ENCODE measurements around the gene RASL10B. TPM values are rescaled to one million over a fixed set of nuclear protein-coding genes. Genes with fewer than 3 reads are reported as not detected.

RASL10B gene
- total and polyA plus RNA-seq, 7 donors = 0.60 to 5.5 (median 3.6) TPM; not detected in 1

DNA sequence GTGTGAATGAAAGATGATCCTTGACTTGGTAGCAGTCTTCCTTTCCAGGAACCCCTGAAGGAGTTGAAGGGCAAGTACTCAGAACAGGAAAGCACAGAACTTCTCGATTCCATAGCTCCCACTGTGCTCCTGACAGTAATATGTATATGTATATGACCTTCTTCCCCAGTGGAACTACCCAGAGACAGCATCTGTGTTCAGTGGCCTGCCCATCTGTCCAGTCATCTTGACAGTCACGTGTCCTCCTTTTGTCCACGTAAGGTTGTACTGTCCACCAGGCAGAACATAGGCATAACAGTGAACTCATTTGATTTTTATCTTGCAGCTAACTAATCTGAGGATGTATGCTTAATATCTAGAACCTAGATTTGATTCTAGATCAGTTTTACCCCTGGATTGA is 37.8 kb upstream of the RASL10B start:
- intact Hi-C loops (cut with DNase I) = no loop called here
- Histone ChIP-seq H3K27ac (no peak overlapping the region), H3K9me3 (no peaks in the 10 kb centered on the region), H3K27me3 (no peaks in the 10 kb centered on the region), H3K36me3 (peaks cover 5 to 63% (median 24%) of the 10 kb centered on the region in 4 donors), H3K4me1 (no peaks in the 10 kb centered on the region), H3K4me3 (no peak overlapping the region)
- TF ChIP-seq, protein P1, sequence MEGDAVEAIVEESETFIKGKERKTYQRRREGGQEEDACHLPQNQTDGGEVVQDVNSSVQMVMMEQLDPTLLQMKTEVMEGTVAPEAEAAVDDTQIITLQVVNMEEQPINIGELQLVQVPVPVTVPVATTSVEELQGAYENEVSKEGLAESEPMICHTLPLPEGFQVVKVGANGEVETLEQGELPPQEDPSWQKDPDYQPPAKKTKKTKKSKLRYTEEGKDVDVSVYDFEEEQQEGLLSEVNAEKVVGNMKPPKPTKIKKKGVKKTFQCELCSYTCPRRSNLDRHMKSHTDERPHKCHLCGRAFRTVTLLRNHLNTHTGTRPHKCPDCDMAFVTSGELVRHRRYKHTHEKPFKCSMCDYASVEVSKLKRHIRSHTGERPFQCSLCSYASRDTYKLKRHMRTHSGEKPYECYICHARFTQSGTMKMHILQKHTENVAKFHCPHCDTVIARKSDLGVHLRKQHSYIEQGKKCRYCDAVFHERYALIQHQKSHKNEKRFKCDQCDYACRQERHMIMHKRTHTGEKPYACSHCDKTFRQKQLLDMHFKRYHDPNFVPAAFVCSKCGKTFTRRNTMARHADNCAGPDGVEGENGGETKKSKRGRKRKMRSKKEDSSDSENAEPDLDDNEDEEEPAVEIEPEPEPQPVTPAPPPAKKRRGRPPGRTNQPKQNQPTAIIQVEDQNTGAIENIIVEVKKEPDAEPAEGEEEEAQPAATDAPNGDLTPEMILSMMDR (IDR thresholded peaks at IDR 0.05) = no peak
- TF ChIP-seq EP300 (IDR thresholded peaks at IDR 0.05) = no peak
- no peak for TF ChIP-seq POLR2A (IDR thresholded peaks at IDR 0.05)
- no peak for TF ChIP-seq POLR2AphosphoS5 (IDR thresholded peaks at IDR 0.05)
- DNase-seq = no peak
- WGBS, 2 donors = 95 to 97% methylated on average over 3 of the region's 3 CpGs

- 90 to 91% methylated on average over 2 of the region's 2 CpGs for WGBS, 2 donors
- Histone ChIP-seq H3K9me3 (no peaks in the 10 kb centered on the region), H3K4me3 (no peak overlapping the region), H3K4me1 (peaks cover 0 to under 1% (median 0%) of the 10 kb centered on the region in 4 donors), H3K27me3 (no peaks in the 10 kb centered on the region), H3K36me3 (peaks cover 5 to 50% (median 21%) of the 10 kb centered on the region in 4 donors), H3K27ac (no peak overlapping the region)
- intact Hi-C loops (cut with DNase I) = no loop called here
- TF ChIP-seq EP300 (IDR thresholded peaks at IDR 0.05) = no peak
- TF ChIP-seq POLR2AphosphoS5 (IDR thresholded peaks at IDR 0.05) = no peak
- TF ChIP-seq, protein P1 (IDR thresholded peaks at IDR 0.05) = no peak
- no peak for TF ChIP-seq POLR2A (IDR thresholded peaks at IDR 0.05)
- DNase-seq = no peak
Observed at GRCh38 chr17:35694906-35695305, 36.5 kb upstream of the RASL10B start.

DNA sequence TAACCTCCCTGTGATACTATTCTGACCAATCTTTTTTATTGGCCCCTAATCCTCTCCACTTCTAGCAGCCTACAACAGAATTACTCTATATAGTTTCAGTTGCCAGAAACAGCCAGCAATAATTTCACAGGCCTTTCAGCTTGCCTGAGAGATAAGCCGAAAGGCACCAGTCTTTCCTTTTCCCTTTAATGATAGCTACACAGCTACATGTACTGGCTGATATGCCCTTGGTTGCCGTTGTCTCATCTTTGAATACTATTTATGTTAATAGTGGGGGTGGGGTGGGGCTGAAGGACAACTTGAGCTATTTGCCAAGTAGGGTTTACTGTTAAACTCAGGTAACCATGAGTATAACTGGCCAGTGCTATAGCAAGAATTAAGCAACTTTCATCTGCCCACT is 35.8 kb upstream of the RASL10B start:
- no peaks in the 10 kb centered on the region for H3K27me3 ChIP-seq
- no peak for TF ChIP-seq POLR2AphosphoS5 (IDR thresholded peaks at IDR 0.05)
- TF ChIP-seq, protein P1 (IDR thresholded peaks at IDR 0.05) = no peak
- no peak for TF ChIP-seq POLR2A (IDR thresholded peaks at IDR 0.05)
- TF ChIP-seq EP300 (IDR thresholded peaks at IDR 0.05) = no peak
- DNase-seq = no peak
- H3K9me3 ChIP-seq = no peaks in the 10 kb centered on the region
- H3K36me3 ChIP-seq = peaks cover 5 to 43% (median 17%) of the 10 kb centered on the region in 4 donors
- H3K4me3 ChIP-seq = no peak overlapping the region
- intact Hi-C loops (cut with DNase I) = no loop called here
- WGBS, 2 donors = 26 to 75% methylated on average over 2 of the region's 2 CpGs
- peaks cover 0 to 7% (median 0%) of the 10 kb centered on the region in 4 donors for H3K4me1 ChIP-seq
- H3K27ac ChIP-seq = no peak overlapping the region

GRCh38 chr17:35698800-35699199 is 32.6 kb upstream of the RASL10B start:
- Histone ChIP-seq H3K36me3 (peaks cover 5 to 31% (median 13%) of the 10 kb centered on the region in 4 donors), H3K4me3 (no peak overlapping the region), H3K9me3 (no peaks in the 10 kb centered on the region), H3K27me3 (no peaks in the 10 kb centered on the region), H3K4me1 (peaks cover 0 to 9% (median 0%) of the 10 kb centered on the region in 4 donors), H3K27ac (no peak overlapping the region)
- TF ChIP-seq, protein P1 (IDR thresholded peaks at IDR 0.05) = no peak
- no peak for TF ChIP-seq EP300 (IDR thresholded peaks at IDR 0.05)
- no peak for TF ChIP-seq POLR2A (IDR thresholded peaks at IDR 0.05)
- TF ChIP-seq POLR2AphosphoS5 (IDR thresholded peaks at IDR 0.05) = no peak
- intact Hi-C loops (cut with DNase I) = no loop called here
- DNase-seq = no peak
- 92 to 95% methylated on average over 2 of the region's 2 CpGs for WGBS, 2 donors

DNA sequence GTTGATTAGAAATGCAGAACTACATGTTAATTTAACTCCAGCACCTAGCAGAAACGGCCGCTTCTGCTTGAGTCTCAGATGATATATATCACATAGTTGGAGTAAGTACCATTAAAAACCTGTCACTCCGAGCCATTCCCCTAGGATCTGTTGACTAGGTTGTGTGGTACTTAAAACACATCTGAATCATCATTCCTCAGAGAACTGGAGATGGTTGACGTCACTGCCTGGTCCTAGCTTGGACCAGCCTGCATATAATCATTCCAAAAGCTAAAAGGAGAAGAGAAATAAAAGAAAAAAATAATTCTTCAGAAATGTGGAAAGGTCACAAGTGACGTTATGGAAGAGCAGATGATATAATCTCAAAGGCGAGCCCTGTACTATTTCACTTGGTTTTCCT is 31.3 kb upstream of the RASL10B start:
- Histone ChIP-seq H3K4me3 (no peak overlapping the region), H3K27ac (no peak overlapping the region), H3K36me3 (peaks cover 0 to 19% (median 5%) of the 10 kb centered on the region in 4 donors), H3K4me1 (peaks cover 0 to 9% (median 0%) of the 10 kb centered on the region in 4 donors), H3K27me3 (no peaks in the 10 kb centered on the region), H3K9me3 (no peaks in the 10 kb centered on the region)
- no peak for TF ChIP-seq POLR2A (IDR thresholded peaks at IDR 0.05)
- TF ChIP-seq, protein P1 (IDR thresholded peaks at IDR 0.05) = no peak
- TF ChIP-seq EP300 (IDR thresholded peaks at IDR 0.05) = no peak
- TF ChIP-seq POLR2AphosphoS5 (IDR thresholded peaks at IDR 0.05) = no peak
- 85 to 87% methylated on average over 6 of the region's 6 CpGs for whole genome bisulfite sequencing, 2 donors
- no peak for DNase-seq
- intact Hi-C loops (cut with DNase I) = no loop called here

All from sigmoid colon (tissue), 7 donors.